SK-N-SH treated with all-trans-retinoic acid at 6 μM for 48 hours (cell line): ENCODE measurements around the gene MUTYH.
"Not testable (repeated sequence)": the region's sequence is repeated elsewhere in the genome, so short reads cannot be mapped to it uniquely, and the experiment has no call there.

Experiments used
- ATAC-seq: fragments of 200-7000 bp; cut with Tn5 transposase; 3 replicates; pipeline ENCODE4 v1.9.1; 2020; ENCODE audit warnings: mild to moderate bottlenecking, moderate library complexity
- ARNTL ChIP-seq: fragments of 450-650 bp; formaldehyde crosslinking; IDR thresholded peaks from 2 replicates; pipeline ENCODE4 v1.5.0; 2020; ENCODE audit warnings: low read depth, mild to moderate bottlenecking, moderate library complexity, borderline replicate concordance
- CREB5 ChIP-seq: fragments of 250-450 bp; sonication (Bioruptor Pico); IDR thresholded peaks from 2 replicates; pipeline ENCODE4 v1.5.1; 2020; ENCODE audit warnings: low read depth, mild to moderate bottlenecking, moderate library complexity
- CSDC2 ChIP-seq: fragments of 250-450 bp; sonication (Bioruptor Pico); IDR thresholded peaks from 2 replicates; pipeline ENCODE4 v1.5.0; 2020; ENCODE audit warnings: mild to moderate bottlenecking, moderate library complexity
- ESRRG ChIP-seq: fragments of 250-450 bp; sonication (Bioruptor Pico); IDR thresholded peaks from 2 replicates; pipeline ENCODE4 v1.6.1; 2021; ENCODE audit warnings: mild to moderate bottlenecking
- GLIS3 ChIP-seq: fragments of 250-450 bp; sonication (Bioruptor Pico); IDR thresholded peaks from 2 replicates; pipeline ENCODE4 v1.5.0; 2020; ENCODE audit warnings: mild to moderate bottlenecking, moderate library complexity
- ISL1 ChIP-seq: fragments of 250-450 bp; sonication (Bioruptor Pico); IDR thresholded peaks from 2 replicates; pipeline ENCODE4 v2.1.2; 2022; ENCODE audit warnings: mild to moderate bottlenecking, moderate library complexity
- PATZ1 ChIP-seq: fragments of 250-450 bp; sonication (Bioruptor Pico); IDR thresholded peaks from 2 replicates; pipeline ENCODE4 v1.8.0; 2020; ENCODE audit warnings: mild to moderate bottlenecking, moderate library complexity, borderline replicate concordance
- POU6F1 ChIP-seq: fragments of 250-450 bp; sonication (Bioruptor Pico); IDR thresholded peaks from 2 replicates; pipeline ENCODE4 v1.8.0; 2021; ENCODE audit warnings: low read depth, mild to moderate bottlenecking, moderate library complexity, borderline replicate concordance
- RARB ChIP-seq: fragments of 250-450 bp; sonication (Bioruptor Pico); IDR thresholded peaks from 2 replicates; pipeline ENCODE4 v1.8.0; 2021; ENCODE audit warnings: mild to moderate bottlenecking, moderate library complexity
- SNAI2 ChIP-seq: fragments of 250-450 bp; sonication (Bioruptor Pico); IDR thresholded peaks from 2 replicates; pipeline ENCODE4 v1.5.0; 2020; ENCODE audit warnings: mild to moderate bottlenecking, moderate library complexity
- TCF4 ChIP-seq: fragments of 250-450 bp; sonication (Bioruptor Pico); IDR thresholded peaks from 2 replicates; pipeline ENCODE4 v1.8.0; 2021; ENCODE audit warnings: mild to moderate bottlenecking, moderate library complexity, borderline replicate concordance
- ZC3H10 ChIP-seq: fragments of 250-450 bp; sonication (Bioruptor Pico); IDR thresholded peaks from 2 replicates; pipeline ENCODE4 v1.5.1; 2021; ENCODE audit warnings: mild to moderate bottlenecking, moderate library complexity
- ZFP3 ChIP-seq: fragments of 250-450 bp; sonication (Bioruptor Pico); IDR thresholded peaks from 2 replicates; pipeline ENCODE4 v1.5.0; 2020; ENCODE audit warnings: mild to moderate bottlenecking, moderate library complexity
- ZFP30 ChIP-seq: fragments of 450-650 bp; formaldehyde crosslinking; IDR thresholded peaks from 2 replicates; pipeline ENCODE4 v1.5.0; 2022; ENCODE audit warnings: mild to moderate bottlenecking, moderate library complexity
- ZNF565 ChIP-seq: fragments of 450-650 bp; formaldehyde crosslinking; conservative IDR thresholded peaks from 2 replicates; pipeline ENCODE4 v1.5.0; 2020; ENCODE audit warnings: low read depth, mild to moderate bottlenecking, moderate library complexity
- ZNF70 ChIP-seq: fragments of 450-650 bp; formaldehyde crosslinking; IDR thresholded peaks from 2 replicates; pipeline ENCODE4 v1.5.0; 2020; ENCODE audit warnings: mild to moderate bottlenecking, moderate library complexity
- ZNF8 ChIP-seq: fragments of 450-650 bp; formaldehyde crosslinking; IDR thresholded peaks from 2 replicates; pipeline ENCODE4 v1.5.0; 2020; ENCODE audit warnings: mild to moderate bottlenecking, moderate library complexity
- TF ChIP-seq, protein P1 (sequence below): fragments of 250-450 bp; sonication (Bioruptor Pico); IDR thresholded peaks from 2 replicates; pipeline ENCODE4 v1.5.1; 2021; ENCODE audit warnings: mild to moderate bottlenecking, moderate library complexity
- TF ChIP-seq, protein P2 (sequence below): fragments of 250-450 bp; sonication (Bioruptor Pico); IDR thresholded peaks from 2 replicates; pipeline ENCODE4 v1.5.0; 2020; ENCODE audit warnings: mild to moderate bottlenecking, moderate library complexity

Gene MUTYH

DNA sequence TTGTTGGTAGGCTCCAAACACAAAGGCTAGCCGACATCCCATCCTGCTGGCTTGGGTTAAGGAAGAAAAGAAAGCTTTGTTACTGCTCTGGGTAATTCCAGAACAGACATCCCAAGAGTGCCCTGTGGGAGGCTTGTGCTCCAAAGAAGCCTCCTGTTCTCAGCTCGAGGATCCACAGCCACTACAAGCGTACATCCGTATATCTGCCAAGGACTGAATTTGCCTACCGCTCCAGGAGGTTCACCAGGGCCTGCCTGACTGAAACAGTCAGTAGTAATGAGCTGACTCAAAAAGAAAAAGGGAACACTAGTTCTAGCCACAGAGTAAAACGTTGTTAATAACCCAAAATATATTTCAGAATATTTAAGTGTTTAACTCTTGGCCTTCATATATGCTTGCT, 24.8 kb upstream of the MUTYH start:
- TF ChIP-seq ZFP30 (CRISPR knock-in tag) (no peak), ZNF8 (no peak), POU6F1 (CRISPR knock-in tag) (no peak), ZNF70 (CRISPR knock-in tag) (no peak), ZNF565 (CRISPR knock-in tag) (no peak), PATZ1 (no peak), SNAI2 (CRISPR knock-in tag) (no peak), ARNTL (CRISPR knock-in tag) (no peak)
- TF ChIP-seq, protein P1, sequence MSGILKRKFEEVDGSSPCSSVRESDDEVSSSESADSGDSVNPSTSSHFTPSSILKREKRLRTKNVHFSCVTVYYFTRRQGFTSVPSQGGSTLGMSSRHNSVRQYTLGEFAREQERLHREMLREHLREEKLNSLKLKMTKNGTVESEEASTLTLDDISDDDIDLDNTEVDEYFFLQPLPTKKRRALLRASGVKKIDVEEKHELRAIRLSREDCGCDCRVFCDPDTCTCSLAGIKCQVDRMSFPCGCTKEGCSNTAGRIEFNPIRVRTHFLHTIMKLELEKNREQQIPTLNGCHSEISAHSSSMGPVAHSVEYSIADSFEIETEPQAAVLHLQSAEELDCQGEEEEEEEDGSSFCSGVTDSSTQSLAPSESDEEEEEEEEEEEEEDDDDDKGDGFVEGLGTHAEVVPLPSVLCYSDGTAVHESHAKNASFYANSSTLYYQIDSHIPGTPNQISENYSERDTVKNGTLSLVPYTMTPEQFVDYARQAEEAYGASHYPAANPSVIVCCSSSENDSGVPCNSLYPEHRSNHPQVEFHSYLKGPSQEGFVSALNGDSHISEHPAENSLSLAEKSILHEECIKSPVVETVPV, result no peak
- ATAC-seq, result no peak

DNA sequence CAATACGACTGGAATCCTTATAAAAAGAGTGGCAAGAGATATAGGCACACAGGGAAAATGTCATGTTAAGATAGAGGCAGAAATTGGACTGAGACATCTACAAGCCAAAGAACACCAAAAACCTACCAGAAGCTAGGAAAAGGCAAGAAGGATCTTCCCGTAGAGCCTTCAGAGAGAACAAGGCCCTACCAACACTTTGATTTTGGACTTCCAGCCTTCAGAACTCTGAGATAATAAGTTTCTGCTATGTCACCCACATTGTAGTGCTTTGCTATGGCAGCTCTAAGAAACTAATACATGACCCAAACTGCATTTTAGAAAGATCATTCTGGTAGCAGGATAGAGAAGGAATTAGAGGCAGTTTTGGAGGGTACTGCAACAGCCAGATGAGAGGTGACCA, 24.1 kb upstream of the MUTYH start:
- no peak for TF ChIP-seq ZC3H10 (CRISPR knock-in tag)
- no peak for TF ChIP-seq ZNF565 (CRISPR knock-in tag)
- no peak for ATAC-seq

DNA sequence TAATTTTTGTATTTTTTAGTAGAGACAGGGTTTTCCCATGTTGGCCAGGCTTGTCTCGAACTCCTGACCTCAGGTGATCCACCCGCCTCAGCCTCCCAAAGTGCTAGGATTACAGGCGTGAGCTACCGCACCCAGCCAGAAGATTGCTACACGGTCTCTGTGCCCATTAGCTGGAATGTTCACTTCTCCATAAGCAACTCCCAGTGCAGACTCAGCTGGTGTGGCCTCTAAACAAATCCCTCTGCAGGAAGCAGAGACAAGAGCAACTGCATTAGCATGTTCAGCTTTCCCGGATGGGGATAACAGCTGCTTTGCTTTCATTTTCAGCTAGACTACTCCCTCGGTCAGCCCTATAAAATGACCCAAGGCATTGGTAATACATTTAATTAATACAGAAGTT, 20.7 kb upstream of the MUTYH start:
- ATAC-seq, result not testable (repeated sequence)

DNA sequence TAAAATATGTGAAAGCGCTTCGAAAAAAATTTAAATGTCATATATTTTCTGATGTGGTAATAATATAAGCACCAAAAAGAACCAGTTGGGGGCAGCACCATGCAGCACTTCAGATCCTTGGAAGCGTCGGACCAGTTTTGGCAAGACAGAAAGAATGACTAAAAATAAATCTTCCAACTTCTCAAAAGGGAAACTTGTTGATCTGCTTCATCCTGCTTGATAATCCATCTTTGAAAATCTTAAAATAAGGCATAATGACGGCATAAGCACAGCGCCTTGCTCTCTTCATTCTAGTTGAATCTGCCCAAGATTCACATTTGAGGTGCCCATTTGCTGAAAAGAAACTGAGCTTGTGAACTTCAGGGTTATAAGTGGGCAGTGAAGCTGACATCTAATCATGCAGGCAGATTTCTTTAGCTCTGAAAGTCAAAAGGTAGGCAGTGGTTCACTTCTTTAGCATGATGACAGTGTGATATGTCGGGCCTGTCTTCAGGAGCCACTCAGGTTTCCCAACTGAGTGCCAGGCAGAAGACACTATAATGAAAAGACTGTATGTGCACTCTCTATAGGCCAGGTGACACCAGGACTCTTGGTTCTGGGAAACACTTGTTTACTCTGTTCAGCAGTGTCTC, 19.8 kb upstream of the MUTYH start:
- TF ChIP-seq ISL1, result no peak
- TF ChIP-seq CSDC2 (CRISPR knock-in tag), result no peak
- no peak for TF ChIP-seq ZNF70 (CRISPR knock-in tag)
- TF ChIP-seq ZFP3 (CRISPR knock-in tag), result no peak
- TF ChIP-seq, protein P1, result no peak
- no peak for TF ChIP-seq ZC3H10 (CRISPR knock-in tag)
- TF ChIP-seq RARB, result no peak
- no peak for TF ChIP-seq ESRRG
- TF ChIP-seq POU6F1 (CRISPR knock-in tag), result no peak
- no peak for TF ChIP-seq GLIS3 (CRISPR knock-in tag)
- TF ChIP-seq, protein P2, sequence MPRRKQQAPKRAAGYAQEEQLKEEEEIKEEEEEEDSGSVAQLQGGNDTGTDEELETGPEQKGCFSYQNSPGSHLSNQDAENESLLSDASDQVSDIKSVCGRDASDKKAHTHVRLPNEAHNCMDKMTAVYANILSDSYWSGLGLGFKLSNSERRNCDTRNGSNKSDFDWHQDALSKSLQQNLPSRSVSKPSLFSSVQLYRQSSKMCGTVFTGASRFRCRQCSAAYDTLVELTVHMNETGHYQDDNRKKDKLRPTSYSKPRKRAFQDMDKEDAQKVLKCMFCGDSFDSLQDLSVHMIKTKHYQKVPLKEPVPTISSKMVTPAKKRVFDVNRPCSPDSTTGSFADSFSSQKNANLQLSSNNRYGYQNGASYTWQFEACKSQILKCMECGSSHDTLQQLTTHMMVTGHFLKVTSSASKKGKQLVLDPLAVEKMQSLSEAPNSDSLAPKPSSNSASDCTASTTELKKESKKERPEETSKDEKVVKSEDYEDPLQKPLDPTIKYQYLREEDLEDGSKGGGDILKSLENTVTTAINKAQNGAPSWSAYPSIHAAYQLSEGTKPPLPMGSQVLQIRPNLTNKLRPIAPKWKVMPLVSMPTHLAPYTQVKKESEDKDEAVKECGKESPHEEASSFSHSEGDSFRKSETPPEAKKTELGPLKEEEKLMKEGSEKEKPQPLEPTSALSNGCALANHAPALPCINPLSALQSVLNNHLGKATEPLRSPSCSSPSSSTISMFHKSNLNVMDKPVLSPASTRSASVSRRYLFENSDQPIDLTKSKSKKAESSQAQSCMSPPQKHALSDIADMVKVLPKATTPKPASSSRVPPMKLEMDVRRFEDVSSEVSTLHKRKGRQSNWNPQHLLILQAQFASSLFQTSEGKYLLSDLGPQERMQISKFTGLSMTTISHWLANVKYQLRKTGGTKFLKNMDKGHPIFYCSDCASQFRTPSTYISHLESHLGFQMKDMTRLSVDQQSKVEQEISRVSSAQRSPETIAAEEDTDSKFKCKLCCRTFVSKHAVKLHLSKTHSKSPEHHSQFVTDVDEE, result no peak
- TF ChIP-seq TCF4, result no peak
- no peak for TF ChIP-seq CREB5 (CRISPR knock-in tag)
- TF ChIP-seq ZNF8, result no peak
- no peak for TF ChIP-seq ZFP30 (CRISPR knock-in tag)
- TF ChIP-seq, all 23 proteins: peak for 0
- peak; percentile 90 for ATAC-seq
